ENCODE measurements around the gene TENT4A.

DNA sequence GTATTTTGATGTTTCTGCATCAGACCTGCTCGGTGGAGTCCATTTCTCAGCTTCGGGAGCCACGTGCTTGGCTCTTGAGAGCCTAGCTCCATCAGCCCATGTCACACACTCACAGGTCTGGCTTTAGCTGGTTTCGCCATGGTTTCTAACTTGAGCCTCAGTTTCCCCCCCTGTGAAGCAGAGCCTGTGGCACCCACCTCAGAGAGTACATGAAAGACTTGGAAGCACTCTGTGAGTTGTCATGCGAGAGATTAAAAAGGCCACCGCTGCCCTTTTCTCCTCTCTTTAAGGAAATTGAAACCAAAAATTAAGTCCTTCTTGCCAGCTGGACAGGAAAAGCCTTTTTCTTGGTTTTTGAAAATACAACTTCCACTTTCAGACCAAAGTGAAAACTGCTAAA, 8.8 kb downstream of the TENT4A start:
- no peak for TF ChIP-seq POLR2A (IDR thresholded peaks at IDR 0.05; ENCODE audit: low read length)
- TF ChIP-seq GATA1 (IDR thresholded peaks at IDR 0.05; ENCODE audit: low read depth, low read length): no peak
